Heart left ventricle (tissue), 13 donors: Measurements from ENCODE around the gene ITGB5.

ENCODE experiments used
- CTCF ChIP-seq, 12 donors: fragments of 200-600 bp; sonication (generic) in 4 of 12; IDR thresholded peaks; one replicate each; pipeline versions ENCODE4 v1.5.0 to v1.8.0; 2018 to 2022; ENCODE audit warnings: antibody characterized with exemption in 12 of 12, mild to moderate bottlenecking in 5 of 12
- POLR2A ChIP-seq, 2 donors: fragments of 450-650 bp; IDR thresholded peaks; one replicate each; pipeline ENCODE4 v1.6.1; 2017; ENCODE audit warnings: antibody characterized with exemption in 2 of 2, mild to moderate bottlenecking in 2 of 2, moderate library complexity in 2 of 2
- donor health status: ischemic (EF 13 %, LVEDD 7.1; RV severe dilation, severe dysfunction).
- donor health status: DM: no; HTN: yes; CAD: no.
- donor health status: DM: no; HTN: no; CAD: no.
- donor health status: ischemic (EF 25% LVEDD 6.9; RV normal size, moderate dysfunction).
- donor health status: ischemic (EF 25% LVEDD 5.7; RV mildly dilated, moderate dysfunction).
- donor health status: ischemic (EF 35%, LVEDD 5.7; RV mildly dilated, moderate dysfunction).
- donor health status: nonischemic (EF 11% LVEDD 7.7; RV severe dilation, severe dysfunction).
- donor health status: DM: yes; HTN: yes; CAD: no.
- donor health status: PGD.
- donor health status: ischemic (EF 29% LVEDD 5.4; RV normal size, mild dysfunction).
- donor health status: nonischemic (EF 23%, LVEDD 6.1; RV moderate dilation, normal function).

GRCh38 chr3:124767691-124768090 lies 119.5 kb downstream of the ITGB5 start:
- TF ChIP-seq CTCF (IDR thresholded peaks at IDR 0.05) (no peak), POLR2A (IDR thresholded peaks at IDR 0.05) (no peak)
